Testis (tissue), 2 donors: ENCODE results near the gene ACAN.

Source experiments
- POLR2A ChIP-seq: fragments of 450-650 bp; IDR thresholded peaks from one replicate; pipeline ENCODE4 v1.6.1; 2017; ENCODE audit warnings: antibody characterized with exemption, mild to moderate bottlenecking, moderate library complexity
- TF ChIP-seq, protein P1 (sequence below), 3 experiments: fragments of 450-650 bp in 2 of 3; fragments of 200-600 bp in 1 of 3; sonication (generic) in 1 of 3; IDR thresholded peaks; one replicate each; pipeline ENCODE4 v1.5.1; 2016 to 2019; ENCODE audit warnings: antibody characterized with exemption in 3 of 3, mild to moderate bottlenecking in 2 of 3, moderate library complexity in 1 of 3

DNA sequence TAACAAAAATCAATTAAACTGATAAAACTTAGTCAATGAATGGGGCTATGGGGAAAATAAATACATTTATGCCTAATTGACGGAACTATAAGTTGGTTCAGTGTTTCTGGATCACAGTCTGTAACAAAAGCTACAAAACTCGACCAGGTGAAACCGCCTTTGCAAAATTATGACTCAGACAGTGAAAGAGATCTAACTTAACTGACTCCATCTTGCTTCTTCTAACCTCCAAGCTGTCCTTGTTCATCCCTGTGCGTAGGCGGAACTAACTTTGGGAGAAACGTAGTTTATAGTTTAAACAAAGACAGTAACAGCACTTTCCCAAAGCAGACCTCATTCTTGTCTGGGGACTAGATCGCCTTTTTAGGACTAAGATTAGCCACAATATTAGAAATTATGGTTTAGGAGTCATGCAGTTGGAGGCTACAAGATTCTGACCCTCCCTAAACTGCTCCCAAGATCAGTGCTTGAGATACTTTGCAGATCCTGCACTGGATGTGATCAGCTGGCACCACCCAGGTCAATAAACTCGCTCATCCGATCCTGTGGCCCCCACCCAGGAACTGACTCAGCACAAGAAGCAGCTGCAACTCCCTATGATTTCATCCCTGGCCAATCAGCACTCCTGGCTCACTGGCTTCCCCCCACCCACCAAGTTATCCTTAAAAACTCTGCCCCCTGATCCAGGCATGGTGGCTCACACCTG is 117.1 kb downstream of the ACAN start:
- no peak for TF ChIP-seq POLR2A
- TF ChIP-seq, protein P1, sequence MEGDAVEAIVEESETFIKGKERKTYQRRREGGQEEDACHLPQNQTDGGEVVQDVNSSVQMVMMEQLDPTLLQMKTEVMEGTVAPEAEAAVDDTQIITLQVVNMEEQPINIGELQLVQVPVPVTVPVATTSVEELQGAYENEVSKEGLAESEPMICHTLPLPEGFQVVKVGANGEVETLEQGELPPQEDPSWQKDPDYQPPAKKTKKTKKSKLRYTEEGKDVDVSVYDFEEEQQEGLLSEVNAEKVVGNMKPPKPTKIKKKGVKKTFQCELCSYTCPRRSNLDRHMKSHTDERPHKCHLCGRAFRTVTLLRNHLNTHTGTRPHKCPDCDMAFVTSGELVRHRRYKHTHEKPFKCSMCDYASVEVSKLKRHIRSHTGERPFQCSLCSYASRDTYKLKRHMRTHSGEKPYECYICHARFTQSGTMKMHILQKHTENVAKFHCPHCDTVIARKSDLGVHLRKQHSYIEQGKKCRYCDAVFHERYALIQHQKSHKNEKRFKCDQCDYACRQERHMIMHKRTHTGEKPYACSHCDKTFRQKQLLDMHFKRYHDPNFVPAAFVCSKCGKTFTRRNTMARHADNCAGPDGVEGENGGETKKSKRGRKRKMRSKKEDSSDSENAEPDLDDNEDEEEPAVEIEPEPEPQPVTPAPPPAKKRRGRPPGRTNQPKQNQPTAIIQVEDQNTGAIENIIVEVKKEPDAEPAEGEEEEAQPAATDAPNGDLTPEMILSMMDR (IDR thresholded peaks at IDR 0.05) = no peak
